GM23338 (cell line): Measurements from ENCODE around the gene MRPL20. TPM values are rescaled to one million over a fixed set of nuclear protein-coding genes. Genes with fewer than 3 reads are reported as not detected.
A peak's percentile ranks its signal among the peaks of the same experiment; 100 is the strongest.

Experiments
- ATAC-seq: fragments of 200-7000 bp; cut with Tn5 transposase; 3 replicates; pipeline ENCODE4 v1.9.1; 2020
- DNase-seq: peaks from one replicate; pipeline ENCODE4 v3.0.0-alpha.2; 2015; ENCODE audit warnings: low spot score
- H2AFZ ChIP-seq: fragments of 200-600 bp; sonication (generic); 2 replicates; pipeline ENCODE4 v1.8.0; 2016; ENCODE audit warnings: antibody characterized with exemption, mild to moderate bottlenecking, moderate library complexity
- H3F3A ChIP-seq: fragments of 200-600 bp; sonication (generic); replicated peaks from 2 replicates; pipeline ENCODE4 v1.8.0; 2017; ENCODE audit warnings: antibody characterized with exemption, mixed run types, low read depth
- H3K27ac ChIP-seq: fragments of 200-600 bp; sonication (generic); 2 replicates; pipeline ENCODE4 v1.6.1; 2016; ENCODE audit warnings: low read depth
- H3K27me3 ChIP-seq: fragments of 200-600 bp; sonication (generic); 2 replicates; pipeline ENCODE4 v1.8.0; 2016; ENCODE audit warnings: mild to moderate bottlenecking, mixed run types, moderate library complexity; ENCODE audit not compliant: insufficient read depth
- H3K36me3 ChIP-seq: fragments of 200-600 bp; sonication (generic); 2 replicates; pipeline ENCODE4 v1.8.0; 2016; ENCODE audit warnings: mild to moderate bottlenecking; ENCODE audit not compliant: insufficient read depth
- H3K4me1 ChIP-seq: fragments of 200-600 bp; sonication (generic); 2 replicates; pipeline ENCODE4 v1.8.0; 2016; ENCODE audit warnings: mild to moderate bottlenecking, moderate library complexity; ENCODE audit not compliant: insufficient read depth
- H3K4me2 ChIP-seq: fragments of 200-600 bp; sonication (generic); 2 replicates; pipeline ENCODE4 v1.7.1; 2017; ENCODE audit warnings: mixed run types
- H3K4me3 ChIP-seq: fragments of 200-600 bp; sonication (generic); 2 replicates; pipeline ENCODE4 v1.6.1; 2016; ENCODE audit warnings: mixed run types
- H3K79me2 ChIP-seq: fragments of 200-600 bp; sonication (generic); replicated peaks from 2 replicates; pipeline ENCODE4 v1.8.0; 2017; ENCODE audit warnings: mild to moderate bottlenecking; ENCODE audit not compliant: insufficient read depth
- H3K9me2 ChIP-seq: fragments of 200-600 bp; sonication (generic); 2 replicates; pipeline ENCODE4 v1.8.0; 2017; ENCODE audit not compliant: insufficient read depth
- H4K20me1 ChIP-seq: fragments of 200-600 bp; sonication (generic); replicated peaks from 2 replicates; pipeline ENCODE4 v1.8.0; 2017; ENCODE audit warnings: mild to moderate bottlenecking; ENCODE audit not compliant: insufficient read depth
- H3K27ac Mint-ChIP-seq: 2 replicates; pipeline ENCODE4 v1.8.0; 2020; ENCODE audit warnings: inconsistent platforms, mild to moderate bottlenecking, moderate library complexity, mixed read lengths
- H3K27me3 Mint-ChIP-seq: 3 replicates; pipeline ENCODE4 v1.8.0; 2022; ENCODE audit warnings: low read depth, mild to moderate bottlenecking, moderate library complexity, mixed read lengths, inconsistent platforms; ENCODE audit not compliant: insufficient read depth, poor library complexity
- H3K36me3 Mint-ChIP-seq: 3 replicates; pipeline ENCODE4 v1.8.0; 2021; ENCODE audit warnings: low read depth, mild to moderate bottlenecking, inconsistent platforms, moderate library complexity, mixed read lengths
- H3K4me1 Mint-ChIP-seq: 3 replicates; pipeline ENCODE4 v1.8.0; 2020; ENCODE audit warnings: mild to moderate bottlenecking, inconsistent platforms, mixed read lengths
- H3K4me3 Mint-ChIP-seq: 3 replicates; pipeline ENCODE4 v1.8.0; 2021; ENCODE audit warnings: moderate library complexity, mild to moderate bottlenecking, inconsistent platforms, mixed read lengths
- H3K9me3 Mint-ChIP-seq: 3 replicates; pipeline ENCODE4 v1.8.0; 2020; ENCODE audit warnings: moderate library complexity, mild to moderate bottlenecking, inconsistent platforms, mixed read lengths
- EZH2 ChIP-seq: fragments of 200-600 bp; sonication (generic); IDR thresholded peaks from one replicate; pipeline ENCODE4 v1.8.0; 2017; ENCODE audit warnings: antibody characterized with exemption, mild to moderate bottlenecking, low read depth; ENCODE audit not compliant: unreplicated experiment
- JUNB ChIP-seq: IDR thresholded peaks from one replicate; pipeline ENCODE4 v1.6.1; 2016; ENCODE audit warnings: antibody characterized with exemption; ENCODE audit not compliant: unreplicated experiment
- NANOG ChIP-seq: IDR thresholded peaks from 2 replicates; pipeline ENCODE4 v1.6.1; 2016; ENCODE audit warnings: antibody characterized with exemption, borderline replicate concordance
- POLR2AphosphoS5 ChIP-seq: IDR thresholded peaks from 2 replicates; pipeline ENCODE4 v1.6.1; 2016; ENCODE audit warnings: antibody characterized with exemption, low read depth
- ZNF114 ChIP-seq: fragments of 250-450 bp; sonication (Bioruptor Pico); IDR thresholded peaks from 2 replicates; pipeline ENCODE4 v1.5.0; 2020; ENCODE audit warnings: mild to moderate bottlenecking, moderate library complexity
- ZNF331 ChIP-seq: fragments of 250-450 bp; sonication (Bioruptor Pico); IDR thresholded peaks from 2 replicates; pipeline ENCODE4 v1.5.0; 2020; ENCODE audit warnings: low read depth, mild to moderate bottlenecking, moderate library complexity
- polyA plus RNA-seq: library from polyadenylated mRNA; unstranded; fragments of >200 nt; fragmentation: Nextera tagmentation; extraction: Ambion mirVana; gene quantifications from 2 replicates; pipeline ENCODE4 v1.2.1, GENCODE V29; 2016
- total RNA-seq: library from RNA; depleted of rRNA; stranded (reverse); fragments of >200 nt; shearing (Covaris generic); gene quantifications from 2 replicates; pipeline ENCODE4 v1.2.3, GENCODE V29; 2014
- TF ChIP-seq, protein P1 (sequence below): IDR thresholded peaks from one replicate; pipeline ENCODE4 v1.6.1; 2018; ENCODE audit warnings: antibody characterized with exemption; ENCODE audit not compliant: unreplicated experiment
- TF ChIP-seq, protein P2 (sequence below): IDR thresholded peaks from 2 replicates; pipeline ENCODE4 v1.6.1; 2016; ENCODE audit warnings: antibody characterized with exemption
- TF ChIP-seq, protein P3 (sequence below): fragments of 250-450 bp; sonication (Bioruptor Pico); IDR thresholded peaks from 2 replicates; pipeline ENCODE4 v1.5.0; 2020; ENCODE audit warnings: mild to moderate bottlenecking, moderate library complexity
- TF ChIP-seq, protein P4 (sequence below), 2 experiments: fragments of 200-600 bp in 1 of 2; sonication (generic) in 1 of 2; conservative IDR thresholded peaks; 2 replicates each; pipeline versions ENCODE4 v1.5.1 to v1.6.1; 2016 to 2017; ENCODE audit warnings: antibody characterized with exemption in 2 of 2, low read depth in 2 of 2, mild to moderate bottlenecking in 2 of 2, moderate library complexity in 1 of 2

The MRPL20 gene
- total and polyA plus RNA-seq, 2 experiments from 2014 or later, result 173 to 319 TPM

DNA sequence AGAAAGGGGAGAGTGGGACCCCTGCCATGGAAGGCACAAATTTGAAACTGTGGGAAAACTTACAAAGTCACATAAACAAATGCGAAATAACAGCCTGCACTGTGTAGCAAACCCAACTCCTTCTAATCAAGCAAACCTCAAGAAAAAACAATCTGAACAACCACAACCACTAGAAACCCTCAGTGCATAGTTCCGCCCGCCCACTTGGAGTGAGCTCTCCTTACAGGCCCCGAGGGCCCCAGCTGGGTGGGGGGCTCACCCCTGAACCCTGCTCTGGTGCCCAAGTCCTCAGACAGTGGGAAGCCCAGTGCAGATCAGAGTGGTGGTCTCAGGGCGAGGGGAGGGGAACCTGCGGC lies 47.8 kb downstream of the MRPL20 start:
- Histone ChIP-seq H3K36me3 (no peaks in the 10 kb centered on the region), H3K79me2 (no peaks in the 10 kb centered on the region), H3K27me3 (peaks cover 13% of the 10 kb centered on the region), H3K27ac (no peak overlapping the region), H3K4me2 (no peak overlapping the region), H3K4me3 (no peak overlapping the region), H3K9me2 (no peaks in the 10 kb centered on the region), H2AFZ (no peak overlapping the region), H3K4me1 (peaks cover 22% of the 10 kb centered on the region), H3F3A (peaks cover 19% of the 10 kb centered on the region; the same call in 1 of the 2 replicates), H4K20me1 (no peaks in the 10 kb centered on the region)
- H3K4me1 Mint-ChIP-seq, result peaks cover 31% of the 10 kb centered on the region
- ATAC-seq, result no peak
- no peak for DNase-seq
- peaks cover 21% of the 10 kb centered on the region for H3K27me3 Mint-ChIP-seq
- no peaks in the 10 kb centered on the region for H3K36me3 Mint-ChIP-seq
- peak overlapping the region; percentile 24; the same call in 1 of the 3 replicates for H3K4me3 Mint-ChIP-seq
- TF ChIP-seq, protein P1, sequence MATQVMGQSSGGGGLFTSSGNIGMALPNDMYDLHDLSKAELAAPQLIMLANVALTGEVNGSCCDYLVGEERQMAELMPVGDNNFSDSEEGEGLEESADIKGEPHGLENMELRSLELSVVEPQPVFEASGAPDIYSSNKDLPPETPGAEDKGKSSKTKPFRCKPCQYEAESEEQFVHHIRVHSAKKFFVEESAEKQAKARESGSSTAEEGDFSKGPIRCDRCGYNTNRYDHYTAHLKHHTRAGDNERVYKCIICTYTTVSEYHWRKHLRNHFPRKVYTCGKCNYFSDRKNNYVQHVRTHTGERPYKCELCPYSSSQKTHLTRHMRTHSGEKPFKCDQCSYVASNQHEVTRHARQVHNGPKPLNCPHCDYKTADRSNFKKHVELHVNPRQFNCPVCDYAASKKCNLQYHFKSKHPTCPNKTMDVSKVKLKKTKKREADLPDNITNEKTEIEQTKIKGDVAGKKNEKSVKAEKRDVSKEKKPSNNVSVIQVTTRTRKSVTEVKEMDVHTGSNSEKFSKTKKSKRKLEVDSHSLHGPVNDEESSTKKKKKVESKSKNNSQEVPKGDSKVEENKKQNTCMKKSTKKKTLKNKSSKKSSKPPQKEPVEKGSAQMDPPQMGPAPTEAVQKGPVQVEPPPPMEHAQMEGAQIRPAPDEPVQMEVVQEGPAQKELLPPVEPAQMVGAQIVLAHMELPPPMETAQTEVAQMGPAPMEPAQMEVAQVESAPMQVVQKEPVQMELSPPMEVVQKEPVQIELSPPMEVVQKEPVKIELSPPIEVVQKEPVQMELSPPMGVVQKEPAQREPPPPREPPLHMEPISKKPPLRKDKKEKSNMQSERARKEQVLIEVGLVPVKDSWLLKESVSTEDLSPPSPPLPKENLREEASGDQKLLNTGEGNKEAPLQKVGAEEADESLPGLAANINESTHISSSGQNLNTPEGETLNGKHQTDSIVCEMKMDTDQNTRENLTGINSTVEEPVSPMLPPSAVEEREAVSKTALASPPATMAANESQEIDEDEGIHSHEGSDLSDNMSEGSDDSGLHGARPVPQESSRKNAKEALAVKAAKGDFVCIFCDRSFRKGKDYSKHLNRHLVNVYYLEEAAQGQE, result no peak
- TF ChIP-seq, protein P2, sequence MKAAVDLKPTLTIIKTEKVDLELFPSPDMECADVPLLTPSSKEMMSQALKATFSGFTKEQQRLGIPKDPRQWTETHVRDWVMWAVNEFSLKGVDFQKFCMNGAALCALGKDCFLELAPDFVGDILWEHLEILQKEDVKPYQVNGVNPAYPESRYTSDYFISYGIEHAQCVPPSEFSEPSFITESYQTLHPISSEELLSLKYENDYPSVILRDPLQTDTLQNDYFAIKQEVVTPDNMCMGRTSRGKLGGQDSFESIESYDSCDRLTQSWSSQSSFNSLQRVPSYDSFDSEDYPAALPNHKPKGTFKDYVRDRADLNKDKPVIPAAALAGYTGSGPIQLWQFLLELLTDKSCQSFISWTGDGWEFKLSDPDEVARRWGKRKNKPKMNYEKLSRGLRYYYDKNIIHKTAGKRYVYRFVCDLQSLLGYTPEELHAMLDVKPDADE, result no peak
- TF ChIP-seq EZH2 (no peak), NANOG (no peak), POLR2AphosphoS5 (no peak), ZNF114 (CRISPR knock-in tag) (no peak), JUNB (no peak), ZNF331 (CRISPR knock-in tag) (no peak)
- TF ChIP-seq, protein P3, sequence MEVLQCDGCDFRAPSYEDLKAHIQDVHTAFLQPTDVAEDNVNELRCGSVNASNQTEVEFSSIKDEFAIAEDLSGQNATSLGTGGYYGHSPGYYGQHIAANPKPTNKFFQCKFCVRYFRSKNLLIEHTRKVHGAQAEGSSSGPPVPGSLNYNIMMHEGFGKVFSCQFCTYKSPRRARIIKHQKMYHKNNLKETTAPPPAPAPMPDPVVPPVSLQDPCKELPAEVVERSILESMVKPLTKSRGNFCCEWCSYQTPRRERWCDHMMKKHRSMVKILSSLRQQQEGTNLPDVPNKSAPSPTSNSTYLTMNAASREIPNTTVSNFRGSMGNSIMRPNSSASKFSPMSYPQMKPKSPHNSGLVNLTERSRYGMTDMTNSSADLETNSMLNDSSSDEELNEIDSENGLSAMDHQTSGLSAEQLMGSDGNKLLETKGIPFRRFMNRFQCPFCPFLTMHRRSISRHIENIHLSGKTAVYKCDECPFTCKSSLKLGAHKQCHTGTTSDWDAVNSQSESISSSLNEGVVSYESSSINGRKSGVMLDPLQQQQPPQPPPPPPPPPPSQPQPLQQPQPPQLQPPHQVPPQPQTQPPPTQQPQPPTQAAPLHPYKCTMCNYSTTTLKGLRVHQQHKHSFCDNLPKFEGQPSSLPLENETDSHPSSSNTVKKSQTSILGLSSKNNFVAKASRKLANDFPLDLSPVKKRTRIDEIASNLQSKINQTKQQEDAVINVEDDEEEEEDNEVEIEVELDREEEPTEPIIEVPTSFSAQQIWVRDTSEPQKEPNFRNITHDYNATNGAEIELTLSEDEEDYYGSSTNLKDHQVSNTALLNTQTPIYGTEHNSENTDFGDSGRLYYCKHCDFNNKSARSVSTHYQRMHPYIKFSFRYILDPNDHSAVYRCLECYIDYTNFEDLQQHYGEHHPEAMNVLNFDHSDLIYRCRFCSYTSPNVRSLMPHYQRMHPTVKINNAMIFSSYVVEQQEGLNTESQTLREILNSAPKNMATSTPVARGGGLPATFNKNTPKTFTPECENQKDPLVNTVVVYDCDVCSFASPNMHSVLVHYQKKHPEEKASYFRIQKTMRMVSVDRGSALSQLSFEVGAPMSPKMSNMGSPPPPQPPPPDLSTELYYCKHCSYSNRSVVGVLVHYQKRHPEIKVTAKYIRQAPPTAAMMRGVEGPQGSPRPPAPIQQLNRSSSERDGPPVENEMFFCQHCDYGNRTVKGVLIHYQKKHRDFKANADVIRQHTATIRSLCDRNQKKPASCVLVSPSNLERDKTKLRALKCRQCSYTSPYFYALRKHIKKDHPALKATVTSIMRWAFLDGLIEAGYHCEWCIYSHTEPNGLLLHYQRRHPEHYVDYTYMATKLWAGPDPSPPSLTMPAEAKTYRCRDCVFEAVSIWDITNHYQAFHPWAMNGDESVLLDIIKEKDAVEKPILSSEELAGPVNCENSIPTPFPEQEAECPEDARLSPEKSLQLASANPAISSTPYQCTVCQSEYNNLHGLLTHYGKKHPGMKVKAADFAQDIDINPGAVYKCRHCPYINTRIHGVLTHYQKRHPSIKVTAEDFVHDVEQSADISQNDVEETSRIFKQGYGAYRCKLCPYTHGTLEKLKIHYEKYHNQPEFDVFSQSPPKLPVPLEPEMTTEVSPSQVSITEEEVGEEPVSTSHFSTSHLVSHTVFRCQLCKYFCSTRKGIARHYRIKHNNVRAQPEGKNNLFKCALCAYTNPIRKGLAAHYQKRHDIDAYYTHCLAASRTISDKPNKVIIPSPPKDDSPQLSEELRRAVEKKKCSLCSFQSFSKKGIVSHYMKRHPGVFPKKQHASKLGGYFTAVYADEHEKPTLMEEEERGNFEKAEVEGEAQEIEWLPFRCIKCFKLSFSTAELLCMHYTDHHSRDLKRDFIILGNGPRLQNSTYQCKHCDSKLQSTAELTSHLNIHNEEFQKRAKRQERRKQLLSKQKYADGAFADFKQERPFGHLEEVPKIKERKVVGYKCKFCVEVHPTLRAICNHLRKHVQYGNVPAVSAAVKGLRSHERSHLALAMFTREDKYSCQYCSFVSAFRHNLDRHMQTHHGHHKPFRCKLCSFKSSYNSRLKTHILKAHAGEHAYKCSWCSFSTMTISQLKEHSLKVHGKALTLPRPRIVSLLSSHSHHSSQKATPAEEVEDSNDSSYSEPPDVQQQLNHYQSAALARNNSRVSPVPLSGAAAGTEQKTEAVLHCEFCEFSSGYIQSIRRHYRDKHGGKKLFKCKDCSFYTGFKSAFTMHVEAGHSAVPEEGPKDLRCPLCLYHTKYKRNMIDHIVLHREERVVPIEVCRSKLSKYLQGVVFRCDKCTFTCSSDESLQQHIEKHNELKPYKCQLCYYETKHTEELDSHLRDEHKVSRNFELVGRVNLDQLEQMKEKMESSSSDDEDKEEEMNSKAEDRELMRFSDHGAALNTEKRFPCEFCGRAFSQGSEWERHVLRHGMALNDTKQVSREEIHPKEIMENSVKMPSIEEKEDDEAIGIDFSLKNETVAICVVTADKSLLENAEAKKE (CRISPR knock-in tag), result no peak
- TF ChIP-seq, protein P4, sequence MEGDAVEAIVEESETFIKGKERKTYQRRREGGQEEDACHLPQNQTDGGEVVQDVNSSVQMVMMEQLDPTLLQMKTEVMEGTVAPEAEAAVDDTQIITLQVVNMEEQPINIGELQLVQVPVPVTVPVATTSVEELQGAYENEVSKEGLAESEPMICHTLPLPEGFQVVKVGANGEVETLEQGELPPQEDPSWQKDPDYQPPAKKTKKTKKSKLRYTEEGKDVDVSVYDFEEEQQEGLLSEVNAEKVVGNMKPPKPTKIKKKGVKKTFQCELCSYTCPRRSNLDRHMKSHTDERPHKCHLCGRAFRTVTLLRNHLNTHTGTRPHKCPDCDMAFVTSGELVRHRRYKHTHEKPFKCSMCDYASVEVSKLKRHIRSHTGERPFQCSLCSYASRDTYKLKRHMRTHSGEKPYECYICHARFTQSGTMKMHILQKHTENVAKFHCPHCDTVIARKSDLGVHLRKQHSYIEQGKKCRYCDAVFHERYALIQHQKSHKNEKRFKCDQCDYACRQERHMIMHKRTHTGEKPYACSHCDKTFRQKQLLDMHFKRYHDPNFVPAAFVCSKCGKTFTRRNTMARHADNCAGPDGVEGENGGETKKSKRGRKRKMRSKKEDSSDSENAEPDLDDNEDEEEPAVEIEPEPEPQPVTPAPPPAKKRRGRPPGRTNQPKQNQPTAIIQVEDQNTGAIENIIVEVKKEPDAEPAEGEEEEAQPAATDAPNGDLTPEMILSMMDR (conservative IDR thresholded peaks at IDR 0.05; ENCODE audit: low read depth in 2 of 2), result no peak
- no peaks in the 10 kb centered on the region; the same call in 2 of the 3 replicates for H3K9me3 Mint-ChIP-seq
- peak overlapping the region; percentile 44; the same call in 1 of the 2 replicates for H3K27ac Mint-ChIP-seq
